Brain microvascular endothelial cell (primary cell): Measurements from ENCODE around the gene CABP7.
A peak's percentile ranks its signal among the peaks of the same experiment; 100 is the strongest.

Experiments
- DNase-seq: peaks from one replicate; pipeline ENCODE4 v3.0.0-alpha.2; 2020
- H3K27ac ChIP-seq: fragments of 250-450 bp; sonication (Bioruptor Pico); 2 replicates; pipeline ENCODE4 v1.5.1; 2020; ENCODE audit warnings: mild to moderate bottlenecking, moderate library complexity
- H3K27me3 ChIP-seq: fragments of 250-450 bp; sonication (Bioruptor Pico); replicated peaks from 2 replicates; pipeline ENCODE4 v1.5.1; 2020; ENCODE audit warnings: mild to moderate bottlenecking
- H3K36me3 ChIP-seq: fragments of 250-450 bp; sonication (Bioruptor Pico); replicated peaks from 2 replicates; pipeline ENCODE4 v1.5.1; 2020; ENCODE audit warnings: mild to moderate bottlenecking
- H3K4me3 ChIP-seq: 2 replicates; pipeline ENCODE4 v1.5.1; 2011; ENCODE audit warnings: low read depth, mild to moderate bottlenecking, control low read depth, low read length, moderate library complexity
- in situ Hi-C: cut with HindIII; loops from 2 replicates; pipeline ENCODE4 v1.10.0; 2017; ENCODE audit warnings: low sequenced_read_pairs, low pct_ligation_motif_present
- TF ChIP-seq, protein P1 (sequence below): IDR thresholded peaks from 2 replicates; pipeline ENCODE4 v1.5.1; 2011; ENCODE audit warnings: low read depth, mild to moderate bottlenecking, moderate library complexity, low read length, control low read depth, inconsistent platforms; ENCODE audit errors: missing control alignments

Gene CABP7

DNA sequence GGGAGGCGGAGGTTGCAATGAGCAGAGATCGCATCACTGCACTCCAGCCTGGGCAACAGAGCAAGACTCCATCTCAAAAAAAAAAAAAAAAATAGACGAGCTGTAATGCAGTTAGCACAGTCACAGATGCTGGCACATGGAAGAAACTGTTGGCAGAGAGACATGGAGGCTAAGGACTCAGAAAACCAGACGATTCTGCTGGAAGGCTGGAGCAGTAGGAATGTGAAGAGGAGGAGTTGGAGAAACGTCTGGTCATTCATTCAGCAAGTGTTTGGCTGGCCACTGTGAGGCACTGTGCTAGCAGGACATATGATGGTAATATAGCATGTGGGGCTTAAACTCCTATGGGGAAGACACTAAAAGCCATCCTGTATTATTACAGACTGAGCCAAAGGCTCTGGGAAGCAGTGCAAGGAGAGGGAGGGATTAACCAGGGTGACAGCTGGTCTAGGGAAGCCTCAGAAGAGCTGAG is 52.4 kb downstream of the CABP7 start:
- Histone ChIP-seq H3K27me3 (no peaks in the 10 kb centered on the region), H3K27ac (no peak overlapping the region), H3K4me3 (no peak overlapping the region), H3K36me3 (peaks cover 7% of the 10 kb centered on the region)
- DNase-seq, result peak; percentile 53
- TF ChIP-seq, protein P1, sequence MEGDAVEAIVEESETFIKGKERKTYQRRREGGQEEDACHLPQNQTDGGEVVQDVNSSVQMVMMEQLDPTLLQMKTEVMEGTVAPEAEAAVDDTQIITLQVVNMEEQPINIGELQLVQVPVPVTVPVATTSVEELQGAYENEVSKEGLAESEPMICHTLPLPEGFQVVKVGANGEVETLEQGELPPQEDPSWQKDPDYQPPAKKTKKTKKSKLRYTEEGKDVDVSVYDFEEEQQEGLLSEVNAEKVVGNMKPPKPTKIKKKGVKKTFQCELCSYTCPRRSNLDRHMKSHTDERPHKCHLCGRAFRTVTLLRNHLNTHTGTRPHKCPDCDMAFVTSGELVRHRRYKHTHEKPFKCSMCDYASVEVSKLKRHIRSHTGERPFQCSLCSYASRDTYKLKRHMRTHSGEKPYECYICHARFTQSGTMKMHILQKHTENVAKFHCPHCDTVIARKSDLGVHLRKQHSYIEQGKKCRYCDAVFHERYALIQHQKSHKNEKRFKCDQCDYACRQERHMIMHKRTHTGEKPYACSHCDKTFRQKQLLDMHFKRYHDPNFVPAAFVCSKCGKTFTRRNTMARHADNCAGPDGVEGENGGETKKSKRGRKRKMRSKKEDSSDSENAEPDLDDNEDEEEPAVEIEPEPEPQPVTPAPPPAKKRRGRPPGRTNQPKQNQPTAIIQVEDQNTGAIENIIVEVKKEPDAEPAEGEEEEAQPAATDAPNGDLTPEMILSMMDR, result peak; percentile 70
- in situ Hi-C loops, result no loop called here

DNA sequence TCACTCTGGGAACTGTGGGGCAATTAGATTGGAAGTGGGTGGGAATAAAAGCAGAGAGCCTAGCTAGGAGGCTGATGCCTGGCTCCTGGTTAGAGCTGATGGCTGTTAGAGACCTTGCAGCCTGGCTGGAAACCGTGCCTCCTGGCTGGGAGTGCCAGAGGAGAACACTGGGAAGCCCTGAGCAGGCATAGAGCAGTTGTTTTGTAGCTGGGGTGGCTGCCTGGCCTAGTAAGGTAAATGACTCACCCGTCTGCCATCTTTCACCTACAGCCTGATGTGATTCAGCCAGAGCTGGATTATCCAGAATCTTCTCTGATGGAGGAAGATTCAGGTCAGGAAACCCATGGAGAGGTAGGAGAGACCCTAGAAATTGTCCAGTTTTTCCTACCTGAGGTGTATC is 53.4 kb downstream of the CABP7 start:
- in situ Hi-C loops, result no loop called here
- TF ChIP-seq, protein P1, result no peak
- no peaks in the 10 kb centered on the region for H3K27me3 ChIP-seq
- no peak for DNase-seq
- H3K4me3 ChIP-seq, result no peak overlapping the region
- peaks cover 7% of the 10 kb centered on the region for H3K36me3 ChIP-seq
- H3K27ac ChIP-seq, result no peak overlapping the region

DNA sequence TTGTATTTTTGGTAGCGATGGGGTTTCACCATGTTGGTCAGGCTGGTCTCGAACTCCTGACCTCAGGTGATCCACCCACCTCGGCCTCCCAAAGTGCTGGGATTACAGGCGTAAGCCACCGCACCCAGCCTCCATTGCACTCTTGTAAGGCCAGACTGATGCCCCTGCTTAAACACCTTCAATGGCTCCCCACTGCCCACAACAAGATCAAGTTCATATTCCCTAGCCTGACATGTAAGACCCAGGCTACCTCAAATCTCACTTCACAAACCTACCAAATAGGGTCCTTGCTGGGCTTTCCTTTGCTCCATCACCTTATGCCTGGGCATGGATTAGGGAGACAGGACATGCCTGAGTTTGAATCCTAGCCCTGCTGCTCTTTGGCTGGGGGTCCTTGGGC is 60.4 kb downstream of the CABP7 start:
- in situ Hi-C loops, result no loop called here
- no peak overlapping the region for H3K4me3 ChIP-seq
- H3K36me3 ChIP-seq, result no peaks in the 10 kb centered on the region
- TF ChIP-seq, protein P1, result no peak
- no peak for DNase-seq
- peak overlapping the region; percentile 78 for H3K27ac ChIP-seq
- no peaks in the 10 kb centered on the region for H3K27me3 ChIP-seq

DNA sequence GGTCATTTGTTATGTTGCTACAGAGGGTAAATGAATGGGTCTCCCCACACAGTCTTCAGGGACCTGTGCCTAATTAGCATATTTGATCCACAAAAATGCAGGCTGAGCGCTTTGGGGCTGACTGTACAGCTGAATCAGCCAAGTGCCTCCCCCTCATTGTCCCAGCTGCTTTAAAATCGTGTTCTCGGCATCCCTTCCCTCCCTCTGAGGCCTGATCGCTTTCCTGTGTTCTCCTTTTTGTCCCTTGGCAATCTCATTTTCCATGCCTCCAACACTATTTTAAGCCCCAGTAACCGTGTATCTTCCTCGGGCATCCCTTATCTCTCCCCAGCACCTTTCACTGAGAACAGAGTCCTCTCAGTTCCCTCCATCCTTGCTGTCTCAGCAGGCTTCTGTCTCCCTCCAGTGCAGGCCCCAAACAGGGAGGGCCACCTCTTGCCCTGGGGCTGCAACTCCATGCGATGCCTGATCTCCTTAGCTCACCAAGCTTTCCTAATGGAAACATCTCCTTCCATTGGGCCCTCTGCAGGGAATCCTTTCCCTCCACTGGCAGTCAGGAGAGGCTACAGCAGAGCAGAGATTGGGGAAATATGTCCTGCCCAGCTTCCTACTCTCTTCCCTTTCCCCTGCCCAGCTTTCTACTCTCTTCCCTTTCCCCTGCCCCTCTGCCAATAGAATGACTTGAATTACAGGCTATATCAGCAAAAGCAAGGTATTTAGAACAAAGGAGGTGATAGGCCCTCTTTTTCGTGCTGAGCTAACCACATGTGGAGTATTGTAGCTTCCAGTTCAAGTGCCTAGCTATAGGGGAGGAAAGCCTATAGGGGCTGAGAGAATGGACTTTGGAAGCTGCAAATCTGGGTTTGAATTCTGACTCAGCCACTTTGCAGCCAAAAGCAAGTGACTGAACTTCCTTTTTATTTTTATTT is 61.2 kb downstream of the CABP7 start:
- peak; percentile 85 for DNase-seq

More for the DNA sequence above, 61.2 kb downstream of the CABP7 start:
- Histone ChIP-seq H3K27ac (peak overlapping the region; percentile 78), H3K4me3 (no peak overlapping the region), H3K36me3 (no peaks in the 10 kb centered on the region), H3K27me3 (no peaks in the 10 kb centered on the region)
- in situ Hi-C loops, result no loop called here
- TF ChIP-seq, protein P1, result peak; percentile 1
